Psoas muscle (tissue), 8 donors: Measurements from ENCODE around the gene LYL1. TPM values are rescaled to one million over a fixed set of nuclear protein-coding genes. Genes with fewer than 3 reads are reported as not detected.

ENCODE experiments used
- ATAC-seq, 4 donors: fragments of 200-7000 bp; cut with Tn5 transposase; one replicate each; pipeline ENCODE4 v1.9.1; 2020; ENCODE audit warnings: moderate library complexity in 3 of 4, mild to moderate bottlenecking in 2 of 4
- DNase-seq, 2 donors: peaks; one replicate each; pipeline ENCODE4 v3.0.0-alpha.2; 2020
- H3K27ac ChIP-seq: fragments of 200-600 bp; one replicate; pipeline ENCODE4 v1.8.0; 2022
- H3K27me3 ChIP-seq, 3 donors: fragments of 200-600 bp in 1 of 3; one replicate each; pipeline versions ENCODE4 v1.6.1 to v1.8.0; 2013 to 2022; ENCODE audit warnings: low read length in 2 of 3, mild to moderate bottlenecking in 2 of 3, moderate library complexity in 1 of 3; ENCODE audit not compliant: insufficient read depth in 3 of 3
- H3K36me3 ChIP-seq, 2 donors: fragments of 200-600 bp in 1 of 2; one replicate each; pipeline versions ENCODE4 v1.6.1 to v1.8.0; 2013 to 2022; ENCODE audit warnings: low read depth in 1 of 2, mild to moderate bottlenecking in 1 of 2, moderate library complexity in 1 of 2; ENCODE audit not compliant: insufficient read depth in 1 of 2
- H3K4me1 ChIP-seq: fragments of 200-600 bp; one replicate; pipeline ENCODE4 v1.8.0; 2022
- H3K4me3 ChIP-seq: fragments of 200-600 bp; one replicate; pipeline ENCODE4 v1.8.0; 2022; ENCODE audit warnings: mild to moderate bottlenecking
- H3K9me3 ChIP-seq: fragments of 200-600 bp; one replicate; pipeline ENCODE4 v1.8.0; 2022
- CTCF ChIP-seq: fragments of 200-600 bp; IDR thresholded peaks from one replicate; pipeline ENCODE4 v1.8.0; 2022; ENCODE audit warnings: antibody characterized with exemption
- WGBS, 3 donors: extraction: QIAGEN DNeasy Blood & Tissue Kit; methylation state at CpG; one replicate each; pipeline versions ENCODE4 v1.1.6 to v1.1.7; 2013; 5-methylcytosine and 5-hydroxymethylcytosine counted together
- intact Hi-C, 2 donors: fragments of 100-400 bp; cut with DNase I; formaldehyde crosslinking; loops; one replicate each; pipeline versions ENCODE4 v1.11.0 to v1.14.2; 2022
- polyA plus RNA-seq, 3 donors: library from polyadenylated mRNA; stranded (reverse); fragments of 200-250 nt; gene quantifications; one replicate each; pipeline ENCODE4 v1.2.3, GENCODE V29; 2013
- total RNA-seq, 4 donors: library from RNA; stranded (reverse); fragmentation: NEBNext Ultra II Directional in 2 of 4; extraction: Animal tissue kit (Norgen Biotek cat#: 25700) in 2 of 4; gene quantifications; one replicate each; pipeline versions ENCODE4 v1.2.1 to v1.2.4, GENCODE V29; 2021 to 2023
- donor health status: healthy with polysubstance abuse.
- donor health status: DM: no; HTN: no; CAD: no; lungs with moderate emphysema.
- donor health status: Bipolar disorder and iron deficiency.
- donor health status: healthy.
- donor health status: DM: yes; HTN: yes; CAD: no.
- donor health status: DM: no; HTN: no; CAD: no.
- donor health status: DM: no; HTN: no; CAD: no.
- donor health status: DM: yes; HTN: yes; CAD: no.

The LYL1 gene
- total and polyA plus RNA-seq, 7 donors: 1.1 to 4.6 (median 2.7) TPM

GRCh38 chr19:13120817-13121216 is 18.2 kb upstream of the LYL1 start:
- peaks cover 23% of the 10 kb centered on the region for H3K4me1 ChIP-seq
- H3K27ac ChIP-seq: no peak overlapping the region
- no peak overlapping the region for H3K4me3 ChIP-seq
- H3K27me3 ChIP-seq: no peaks in the 10 kb centered on the region
- no peak for TF ChIP-seq CTCF
- H3K36me3 ChIP-seq: peaks cover 0 to 4% of the 10 kb centered on the region in 2 donors
- ATAC-seq (no peak), DNase-seq (no peak)
- no peaks in the 10 kb centered on the region for H3K9me3 ChIP-seq
- intact Hi-C loops: no loop called here
- WGBS, 3 donors: 69 to 78% (median 77%) methylated on average over 10 of the region's 10 CpGs

GRCh38 chr19:13120031-13120430 is 17.4 kb upstream of the LYL1 start:
- WGBS, 3 donors: 71 to 84% (median 78%) methylated on average over 9 of the region's 9 CpGs
- Histone ChIP-seq H3K27me3 (no peaks in the 10 kb centered on the region), H3K4me1 (peaks cover 31% of the 10 kb centered on the region), H3K27ac (no peak overlapping the region), H3K36me3 (peaks cover 0 to 8% of the 10 kb centered on the region in 2 donors), H3K4me3 (peak overlapping the region; percentile 92), H3K9me3 (no peaks in the 10 kb centered on the region)
- TF ChIP-seq CTCF: no peak
- intact Hi-C loops: no loop called here
- DNase-seq (no peak), ATAC-seq (no peak)

GRCh38 chr19:13119627-13120026 is 17.0 kb upstream of the LYL1 start:
- intact Hi-C loops: loop anchor here in 1 of 2 donors (2.0 kb wide), 1 partner anchor 29 kb away; no protein-coding TSS in a partner anchor
- no peak for TF ChIP-seq CTCF
- 26 to 64% (median 45%) methylated on average over 8 of the region's 8 CpGs for WGBS, 3 donors
- no peak for ATAC-seq
- H3K27ac ChIP-seq: no peak overlapping the region
- no peak for DNase-seq
- peak overlapping the region; percentile 92 for H3K4me3 ChIP-seq
- H3K27me3 ChIP-seq: no peaks in the 10 kb centered on the region
- H3K9me3 ChIP-seq: no peaks in the 10 kb centered on the region
- H3K4me1 ChIP-seq: peaks cover 35% of the 10 kb centered on the region
- peaks cover 0 to 12% of the 10 kb centered on the region in 2 donors for H3K36me3 ChIP-seq

GRCh38 chr19:13118424-13119193 is 16.0 kb upstream of the LYL1 start:
- Histone ChIP-seq H3K36me3 (peaks cover 0 to 18% of the 10 kb centered on the region in 2 donors), H3K9me3 (no peaks in the 10 kb centered on the region), H3K4me3 (peak overlapping the region; percentile 92), H3K4me1 (peaks cover 37% of the 10 kb centered on the region), H3K27ac (peak overlapping the region; percentile 53), H3K27me3 (no peaks in the 10 kb centered on the region)
- peak; percentile 64 to 74 for DNase-seq
- WGBS, 3 donors: 1% methylated on average over 26 to 57 of the region's 57 CpGs
- ATAC-seq: peak in 3 of 4 donors; percentile 7 to 28 (median 14)
- no peak for TF ChIP-seq CTCF
- intact Hi-C loops: loop anchor here (1.0 to 2.0 kb wide), 2 partner anchors 30 to 32 kb away; partner anchors contain the start of genes IER2 (in 1 of the 2) and STX10 (in 1 of the 2)
